Prostate gland (tissue), 2 donors: Measurements from ENCODE around the gene NYAP1. TPM values are rescaled to one million over a fixed set of nuclear protein-coding genes. Genes with fewer than 3 reads are reported as not detected.

Source experiments
- DNase-seq: peaks from one replicate; pipeline ENCODE4 v3.0.0-alpha.2; 2019; ENCODE audit warnings: low spot score
- H3K27ac ChIP-seq, 2 donors: fragments of 200-600 bp; sonication (generic); 2 replicates each; pipeline ENCODE4 v1.5.1; 2017 to 2019
- H3K27me3 ChIP-seq: fragments of 200-600 bp; sonication (generic); replicated peaks from 2 replicates; pipeline ENCODE4 v1.5.1; 2019; ENCODE audit not compliant: insufficient read depth
- H3K36me3 ChIP-seq, 2 donors: fragments of 200-600 bp; sonication (generic); 1 replicate in 1 of 2; 2 replicates in 1 of 2; pipeline versions ENCODE4 v1.5.1 to v1.8.1; 2017 to 2019
- H3K4me1 ChIP-seq: fragments of 200-600 bp; sonication (generic); replicated peaks from 2 replicates; pipeline ENCODE4 v1.5.1; 2019
- H3K4me3 ChIP-seq, 2 donors: fragments of 200-600 bp; sonication (generic); 2 replicates each; pipeline ENCODE4 v1.5.1; 2017 to 2019
- H3K9me3 ChIP-seq: fragments of 200-600 bp; sonication (generic); 2 replicates; pipeline ENCODE4 v1.5.1; 2017
- POLR2A ChIP-seq: fragments of 450-650 bp; IDR thresholded peaks from one replicate; pipeline ENCODE4 v1.6.1; 2016; ENCODE audit warnings: antibody characterized with exemption, mild to moderate bottlenecking
- POLR2AphosphoS5 ChIP-seq: sonication (generic); formaldehyde crosslinking; IDR thresholded peaks from one replicate; pipeline ENCODE4 v1.6.1; 2017; ENCODE audit warnings: antibody characterized with exemption
- WGBS: methylation state at CpG from one replicate; pipeline ENCODE4 v1.1.5; 2018; 5-methylcytosine and 5-hydroxymethylcytosine counted together
- intact Hi-C: fragments of 100-400 bp; cut with DNase I; formaldehyde crosslinking; loops from one replicate; pipeline ENCODE4 v1.14.2; 2022
- total RNA-seq, 2 donors: library from RNA; depleted of rRNA; stranded (reverse); fragments of >200 nt; gene quantifications; one replicate each; pipeline ENCODE4 v1.1.0, GENCODE V29; 2016
- TF ChIP-seq, protein P1 (sequence below), 4 experiments: fragments of 200-600 bp in 2 of 4; fragments of 450-650 bp in 2 of 4; sonication (generic) in 2 of 4; IDR thresholded peaks; 1 replicate in 3 of 4; 2 replicates in 1 of 4; pipeline ENCODE4 v1.5.1; 2016 to 2019; ENCODE audit warnings: antibody characterized with exemption in 4 of 4, mild to moderate bottlenecking in 2 of 4, moderate library complexity in 2 of 4

The NYAP1 gene
- total RNA-seq, 2 donors from 2014 or later, result 0.73 to 16.9 TPM

DNA sequence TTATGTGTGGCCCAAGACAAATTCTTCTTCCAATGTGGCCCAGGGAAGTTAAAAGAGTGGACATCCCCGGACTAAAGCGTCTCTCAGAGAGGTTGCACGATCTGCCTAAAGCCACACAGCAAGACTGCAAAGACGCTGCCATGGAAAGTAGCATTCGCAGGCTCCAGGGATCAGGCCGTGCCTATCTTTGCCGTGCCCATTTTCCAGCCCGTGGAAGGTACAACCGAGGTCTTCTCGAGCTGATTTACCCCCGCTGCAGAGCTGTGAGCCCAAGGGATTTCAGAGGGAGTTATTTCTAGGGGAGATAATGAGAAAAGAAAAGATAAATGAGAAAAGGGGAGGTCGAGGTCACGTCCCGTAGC is 1.0 kb upstream of the NYAP1 start:
- H3K4me3 ChIP-seq, result peak overlapping the region; percentile 58 to 78
- H3K27me3 ChIP-seq, result no peaks in the 10 kb centered on the region
- DNase-seq, result no peak
- intact Hi-C loops, result no loop called here
- peaks cover 9% of the 10 kb centered on the region for H3K4me1 ChIP-seq
- WGBS, result 45% methylated on average over 14 of the region's 14 CpGs
- no peaks in the 10 kb centered on the region for H3K36me3 ChIP-seq
- TF ChIP-seq POLR2AphosphoS5, result no peak
- TF ChIP-seq POLR2A, result no peak
- TF ChIP-seq, protein P1, sequence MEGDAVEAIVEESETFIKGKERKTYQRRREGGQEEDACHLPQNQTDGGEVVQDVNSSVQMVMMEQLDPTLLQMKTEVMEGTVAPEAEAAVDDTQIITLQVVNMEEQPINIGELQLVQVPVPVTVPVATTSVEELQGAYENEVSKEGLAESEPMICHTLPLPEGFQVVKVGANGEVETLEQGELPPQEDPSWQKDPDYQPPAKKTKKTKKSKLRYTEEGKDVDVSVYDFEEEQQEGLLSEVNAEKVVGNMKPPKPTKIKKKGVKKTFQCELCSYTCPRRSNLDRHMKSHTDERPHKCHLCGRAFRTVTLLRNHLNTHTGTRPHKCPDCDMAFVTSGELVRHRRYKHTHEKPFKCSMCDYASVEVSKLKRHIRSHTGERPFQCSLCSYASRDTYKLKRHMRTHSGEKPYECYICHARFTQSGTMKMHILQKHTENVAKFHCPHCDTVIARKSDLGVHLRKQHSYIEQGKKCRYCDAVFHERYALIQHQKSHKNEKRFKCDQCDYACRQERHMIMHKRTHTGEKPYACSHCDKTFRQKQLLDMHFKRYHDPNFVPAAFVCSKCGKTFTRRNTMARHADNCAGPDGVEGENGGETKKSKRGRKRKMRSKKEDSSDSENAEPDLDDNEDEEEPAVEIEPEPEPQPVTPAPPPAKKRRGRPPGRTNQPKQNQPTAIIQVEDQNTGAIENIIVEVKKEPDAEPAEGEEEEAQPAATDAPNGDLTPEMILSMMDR (IDR thresholded peaks at IDR 0.05), result no peak
- no peaks in the 10 kb centered on the region for H3K9me3 ChIP-seq
- H3K27ac ChIP-seq, result peak overlapping the region; percentile 53 to 76

DNA sequence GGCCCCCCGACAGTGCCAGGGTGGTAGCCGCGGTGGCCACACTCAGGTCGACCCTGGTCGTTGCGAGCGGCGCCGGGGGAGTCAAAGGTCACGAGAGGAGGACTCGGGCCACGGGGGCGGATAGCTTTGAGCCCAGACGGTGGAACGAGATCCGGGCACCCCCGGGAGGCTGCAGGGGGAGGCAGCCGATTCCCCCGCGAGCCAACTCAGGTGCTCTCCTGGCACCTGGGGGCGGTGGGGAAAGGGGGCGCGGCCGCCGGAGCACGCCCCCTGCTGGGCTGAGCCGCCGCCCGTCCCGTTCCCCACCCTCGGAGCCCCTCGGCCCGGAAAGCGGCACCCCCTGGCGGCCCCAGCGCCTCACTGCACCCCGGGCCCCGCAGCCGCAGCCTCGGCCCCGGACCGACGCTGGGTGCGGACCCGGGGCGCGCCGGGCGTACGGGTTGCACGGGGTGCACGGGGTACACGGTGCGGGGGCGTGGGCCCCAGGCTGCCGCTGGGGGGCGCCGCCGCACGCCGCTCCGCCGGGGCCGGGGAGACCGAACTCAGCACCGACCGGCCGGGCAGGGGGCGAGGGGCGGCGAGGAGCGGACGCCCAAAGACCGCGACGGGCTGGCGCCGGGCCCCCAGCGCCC is 521 bp upstream of the NYAP1 start:
- H3K27ac ChIP-seq, result peak overlapping the region; percentile 53 to 76
- peak; percentile 37 for DNase-seq
- no peaks in the 10 kb centered on the region for H3K9me3 ChIP-seq
- 0% methylated on average over 13 of the region's 79 CpGs for WGBS
- peak overlapping the region; percentile 58 to 78 for H3K4me3 ChIP-seq
- intact Hi-C loops, result no loop called here
- H3K36me3 ChIP-seq, result no peaks in the 10 kb centered on the region
- TF ChIP-seq, protein P1 (IDR thresholded peaks at IDR 0.05), result peak; percentile 91 to 100 (median 98)
- TF ChIP-seq POLR2A, result no peak
- peaks cover 9% of the 10 kb centered on the region for H3K4me1 ChIP-seq
- H3K27me3 ChIP-seq, result no peaks in the 10 kb centered on the region

DNA sequence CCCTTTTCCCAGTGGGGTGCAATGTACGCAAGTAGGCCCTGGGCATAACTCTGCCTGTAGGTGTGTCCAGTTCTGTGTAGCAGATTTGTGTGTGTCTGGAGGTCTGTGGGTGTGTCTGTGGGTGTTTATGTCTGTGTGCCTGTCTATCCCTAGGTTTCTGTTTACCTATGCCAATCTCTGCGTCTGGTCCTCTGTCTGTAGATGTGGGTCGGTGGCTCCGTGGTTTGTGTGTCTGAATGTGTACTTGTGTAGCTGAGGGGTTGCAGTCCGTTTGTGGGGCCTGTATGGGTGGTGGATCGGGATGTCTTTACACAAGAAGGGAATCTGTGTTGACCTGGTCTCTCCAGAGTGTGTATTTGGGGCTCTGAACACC is 932 bp downstream of the NYAP1 start:
- Histone ChIP-seq H3K4me1 (peaks cover 9% of the 10 kb centered on the region), H3K36me3 (no peaks in the 10 kb centered on the region), H3K4me3 (no peak overlapping the region), H3K27me3 (no peaks in the 10 kb centered on the region), H3K9me3 (no peaks in the 10 kb centered on the region), H3K27ac (no peak overlapping the region)
- TF ChIP-seq, protein P1 (IDR thresholded peaks at IDR 0.05), result no peak
- TF ChIP-seq POLR2AphosphoS5 (no peak), POLR2A (no peak)
- intact Hi-C loops, result no loop called here
- WGBS, result 83% methylated on average over 6 of the region's 6 CpGs
- no peak for DNase-seq

DNA sequence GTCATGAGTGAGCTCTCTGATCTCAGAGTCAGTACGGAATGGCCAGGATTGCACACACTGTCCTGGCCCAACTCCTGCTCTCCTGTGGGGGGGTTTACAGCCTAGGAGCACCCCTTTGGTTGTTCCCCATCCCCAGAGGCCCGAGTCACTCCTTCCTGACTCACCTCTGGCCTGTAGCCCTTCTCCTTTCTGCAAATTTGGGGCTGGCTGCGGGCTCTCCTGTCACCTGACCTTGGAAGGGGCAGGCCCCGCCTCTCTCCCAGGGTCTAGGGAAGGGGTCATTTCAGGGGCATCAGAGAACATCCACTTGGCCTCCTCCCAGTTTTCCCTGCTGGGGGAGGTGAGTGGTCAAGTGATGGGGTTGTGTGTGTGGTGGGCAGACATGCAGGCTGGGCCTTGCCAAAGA is 1.7 kb downstream of the NYAP1 start:
- no peak overlapping the region for H3K27ac ChIP-seq
- intact Hi-C loops, result no loop called here
- H3K9me3 ChIP-seq, result no peaks in the 10 kb centered on the region
- H3K4me1 ChIP-seq, result peaks cover 9% of the 10 kb centered on the region
- no peaks in the 10 kb centered on the region for H3K36me3 ChIP-seq
- no peaks in the 10 kb centered on the region for H3K27me3 ChIP-seq
- DNase-seq, result no peak
- WGBS, result 73% methylated on average over 4 of the region's 4 CpGs
- H3K4me3 ChIP-seq, result no peak overlapping the region
- TF ChIP-seq POLR2A, result no peak
- TF ChIP-seq, protein P1 (IDR thresholded peaks at IDR 0.05), result no peak
- no peak for TF ChIP-seq POLR2AphosphoS5

DNA sequence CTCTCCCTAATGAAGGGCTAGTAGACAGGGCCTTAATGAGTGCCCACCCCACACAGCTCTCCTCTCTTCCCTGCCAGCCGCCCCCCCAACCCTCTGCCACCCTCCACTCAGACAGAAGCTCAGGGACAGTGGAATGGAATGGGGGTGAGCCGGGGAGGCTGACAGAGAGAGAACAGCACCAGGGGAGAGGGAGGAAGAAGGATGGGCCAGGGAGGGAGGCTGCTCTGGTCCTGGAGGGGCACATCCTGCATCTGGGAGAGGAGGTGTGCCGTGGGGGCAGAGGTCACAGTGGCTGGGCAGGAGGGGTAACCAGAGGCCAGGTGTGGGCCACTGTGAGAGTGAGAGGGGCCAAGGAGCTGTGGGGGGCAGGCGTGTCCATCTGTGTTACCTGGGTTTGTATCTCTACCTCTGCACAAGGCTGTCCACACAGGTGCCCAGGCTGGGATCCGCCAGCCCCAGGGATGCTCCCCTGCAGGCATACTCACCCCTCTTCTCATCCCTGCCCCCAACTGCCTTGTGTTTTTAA is 2.4 kb downstream of the NYAP1 start:
- TF ChIP-seq, protein P1 (IDR thresholded peaks at IDR 0.05), result no peak
- TF ChIP-seq POLR2AphosphoS5 (no peak), POLR2A (no peak)
- Histone ChIP-seq H3K27ac (no peak overlapping the region), H3K27me3 (no peaks in the 10 kb centered on the region), H3K9me3 (no peaks in the 10 kb centered on the region), H3K36me3 (no peaks in the 10 kb centered on the region), H3K4me3 (no peak overlapping the region), H3K4me1 (peaks cover 9% of the 10 kb centered on the region)
- DNase-seq, result no peak
- intact Hi-C loops, result no loop called here
- 96% methylated on average over 5 of the region's 5 CpGs for WGBS
